ENCODE measurements around the gene ZSCAN5C.
"Not testable (repeated sequence)": the region's sequence is repeated elsewhere in the genome, so short reads cannot be mapped to it uniquely, and the experiment has no call there.

Gene ZSCAN5C, protein sequence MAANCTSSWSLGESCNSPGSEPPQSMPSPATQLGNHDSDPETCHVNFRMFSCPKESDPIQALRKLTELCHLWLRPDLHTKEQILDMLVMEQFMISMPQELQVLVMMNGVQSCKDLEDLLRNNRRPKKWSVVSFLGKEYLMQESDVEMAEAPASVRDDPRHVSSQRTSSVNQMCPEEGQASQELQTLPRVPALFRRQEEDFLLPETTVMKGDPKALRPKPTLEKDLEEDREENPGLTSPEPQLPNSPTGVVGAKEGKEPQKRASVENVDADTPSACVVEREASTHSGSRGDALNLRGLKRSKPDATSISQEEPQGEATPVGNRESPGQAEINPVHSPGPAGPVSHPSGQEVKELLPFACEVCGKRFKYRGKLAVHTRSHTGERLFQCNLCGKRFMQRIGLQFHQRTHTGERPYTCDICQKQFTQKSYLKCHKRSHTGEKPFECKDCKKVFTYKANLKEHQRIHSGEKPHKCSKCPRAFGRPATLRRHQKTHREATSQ

GRCh38 chr19:56201973-56202372, at the start of gene ZSCAN5C:
ZSCAN5C (plus strand) TSS chr19:56202273; CDS start chr19:56205914, 3,641 bp downstream.
- FAIRE-seq: no peak

DNA sequence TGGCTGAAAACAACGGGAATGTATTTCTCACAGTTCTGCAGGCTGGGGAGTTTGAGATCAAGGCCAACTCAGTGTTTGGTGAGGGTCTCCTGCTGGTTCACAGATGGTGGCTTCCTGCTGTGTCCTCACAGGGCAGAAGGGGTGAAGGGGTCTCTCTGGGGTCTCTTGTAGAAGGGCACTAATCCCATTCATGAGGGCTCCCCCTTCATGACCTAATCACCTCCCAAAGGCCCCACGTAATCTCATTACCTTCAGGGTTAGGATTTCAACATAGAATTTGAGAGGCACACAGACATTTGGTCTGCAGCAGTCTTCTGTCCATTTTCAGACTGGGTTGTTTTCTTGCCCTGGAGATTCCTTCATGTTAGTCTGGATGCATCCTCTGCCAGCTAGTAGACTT, 49.4 kb upstream of the ZSCAN5C start:
- FAIRE-seq: no peak

DNA sequence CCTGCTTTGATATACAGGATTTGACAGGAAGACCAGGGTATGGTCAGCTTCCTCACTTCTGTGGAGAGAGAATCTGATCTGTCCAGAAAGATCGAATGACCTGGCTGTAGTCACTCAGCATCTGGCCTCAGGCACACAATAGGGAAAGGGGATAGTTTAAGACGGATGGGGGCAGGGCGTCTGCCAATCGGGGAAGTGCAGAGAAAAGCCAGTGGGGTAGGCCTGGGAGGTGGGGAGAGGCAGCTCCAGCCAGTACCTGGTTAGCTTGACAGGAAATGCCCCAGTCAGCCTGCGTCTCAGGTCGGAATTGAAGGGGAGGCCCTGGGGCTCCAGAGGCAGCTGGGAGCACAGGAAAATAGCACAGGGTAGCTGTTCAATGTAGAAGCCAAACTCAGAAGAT, 48.6 kb upstream of the ZSCAN5C start:
- FAIRE-seq: no peak

GRCh38 chr19:56155124-56155687, 46.9 kb upstream of the ZSCAN5C start:
- no peak for FAIRE-seq

- no peak for FAIRE-seq
Observed at GRCh38 chr19:56156768-56157167, 45.3 kb upstream of the ZSCAN5C start.

- no peak for FAIRE-seq
Observed at GRCh38 chr19:56158170-56158757, 43.8 kb upstream of the ZSCAN5C start.

DNA sequence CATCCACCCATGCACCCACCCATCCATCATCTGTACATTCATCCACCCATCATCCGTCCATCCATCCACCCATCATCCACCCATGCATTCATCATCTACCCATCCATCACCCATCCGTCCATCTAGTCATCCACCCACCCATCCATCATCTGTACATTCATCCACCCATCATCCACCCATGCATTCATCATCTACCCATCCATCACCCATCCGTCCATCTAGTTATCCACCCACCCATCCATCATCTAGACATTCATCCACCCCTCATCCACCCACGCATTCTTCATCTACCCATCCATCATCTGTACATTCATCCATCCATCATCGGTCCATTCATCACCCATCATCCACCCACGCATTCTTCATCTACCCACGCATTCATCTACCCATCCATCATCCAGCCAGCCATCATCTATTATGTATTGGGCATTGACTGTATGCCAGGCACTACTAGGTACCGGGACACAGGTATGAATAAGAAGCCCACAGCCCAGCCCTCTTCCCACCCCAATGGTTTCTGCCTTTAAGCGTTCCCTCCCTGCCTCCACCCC, 43.0 kb upstream of the ZSCAN5C start:
- no peak for FAIRE-seq

DNA sequence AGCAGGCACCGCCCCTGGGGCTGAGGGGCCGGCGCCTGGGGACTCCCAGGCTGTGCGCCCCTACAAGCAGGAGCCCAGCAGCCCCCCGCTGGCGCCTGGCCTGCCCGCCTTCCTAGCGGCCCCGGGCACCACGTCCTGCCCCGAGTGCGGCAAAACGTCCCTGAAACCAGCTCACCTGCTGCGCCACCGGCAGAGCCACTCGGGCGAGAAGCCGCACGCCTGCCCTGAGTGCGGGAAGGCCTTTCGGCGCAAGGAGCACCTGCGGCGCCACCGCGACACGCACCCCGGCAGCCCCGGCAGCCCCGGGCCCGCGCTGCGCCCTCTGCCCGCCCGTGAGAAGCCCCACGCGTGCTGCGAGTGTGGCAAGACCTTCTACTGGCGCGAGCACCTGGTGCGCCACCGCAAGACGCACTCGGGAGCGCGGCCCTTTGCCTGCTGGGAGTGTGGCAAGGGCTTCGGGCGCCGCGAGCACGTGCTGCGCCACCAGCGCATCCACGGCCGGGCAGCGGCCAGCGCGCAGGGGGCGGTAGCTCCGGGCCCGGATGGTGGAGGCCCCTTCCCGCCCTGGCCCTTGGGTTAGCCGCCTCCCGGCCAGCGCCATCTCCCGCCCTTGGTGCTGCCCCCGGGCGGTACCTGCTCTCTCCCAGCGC, 42.3 kb upstream of the ZSCAN5C start:
- FAIRE-seq: no peak

DNA sequence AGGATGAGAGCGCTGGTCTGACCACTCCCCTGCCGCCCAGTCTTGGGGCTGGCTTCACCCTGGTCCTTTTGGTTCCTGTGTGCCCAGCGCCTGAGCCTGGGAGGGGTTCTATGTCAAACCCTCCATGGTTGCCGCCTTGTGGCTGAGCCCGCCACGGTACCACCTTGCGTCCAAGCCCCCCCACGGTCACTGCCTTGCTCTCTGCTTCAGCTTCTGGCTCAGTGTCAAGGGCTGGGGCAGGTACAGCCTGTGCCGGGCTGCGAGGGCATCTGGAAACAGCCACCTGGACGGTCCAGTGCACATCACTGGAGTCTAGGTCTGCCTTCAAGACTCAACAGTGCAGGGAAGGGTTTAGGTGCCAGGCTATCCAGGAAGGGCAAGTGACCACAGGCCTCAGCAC, 40.5 kb upstream of the ZSCAN5C start:
- FAIRE-seq: no peak

DNA sequence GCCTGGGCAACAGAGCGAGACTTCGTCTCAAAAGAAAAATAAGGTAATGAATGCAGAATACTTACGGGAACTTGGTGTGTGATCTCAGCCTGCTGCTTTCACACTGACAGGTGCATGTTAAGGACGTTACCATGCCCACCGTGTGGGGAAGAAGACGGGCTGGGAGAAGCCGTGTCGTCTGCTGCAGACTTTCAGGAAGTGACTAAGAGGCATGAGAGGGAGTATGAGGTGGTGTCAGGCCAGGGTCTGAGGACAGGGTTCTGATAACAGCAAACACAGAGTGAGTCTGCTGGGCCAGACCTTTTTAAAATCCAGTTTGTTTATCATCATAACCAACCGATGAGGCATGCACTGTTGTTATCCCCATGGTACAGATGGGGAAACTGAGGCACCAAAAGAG, 39.8 kb upstream of the ZSCAN5C start:
- no peak for FAIRE-seq

GRCh38 chr19:56163097-56163496, 39.0 kb upstream of the ZSCAN5C start:
- FAIRE-seq: no peak

GRCh38 chr19:56167064-56167578, 35.0 kb upstream of the ZSCAN5C start:
- FAIRE-seq: no peak

- FAIRE-seq: peak; percentile 33
Observed at GRCh38 chr19:56170261-56170660, 31.8 kb upstream of the ZSCAN5C start.

- no peak for FAIRE-seq
Observed at GRCh38 chr19:56174086-56174485, 28.0 kb upstream of the ZSCAN5C start.

DNA sequence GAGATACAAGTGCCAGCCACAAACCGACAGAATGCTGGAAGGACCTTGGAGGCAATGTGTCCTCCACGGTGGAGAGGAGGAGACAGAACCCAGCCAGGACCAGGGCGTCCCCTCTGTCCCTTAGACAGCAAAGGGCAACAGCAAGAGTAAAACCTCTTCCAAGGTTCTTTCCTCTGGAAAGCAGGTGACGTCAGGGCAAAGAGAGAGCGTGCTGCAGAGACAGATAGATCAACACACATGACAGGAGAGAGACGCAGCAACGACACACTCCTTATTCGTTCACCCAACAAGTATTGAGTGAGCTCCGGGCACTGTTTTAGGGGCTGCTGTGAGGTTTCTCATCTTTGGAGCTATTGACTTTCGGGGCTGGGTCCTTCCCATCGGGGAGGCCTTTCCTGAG, 27.5 kb upstream of the ZSCAN5C start:
- no peak for FAIRE-seq

- not testable (repeated sequence) for FAIRE-seq
Observed at GRCh38 chr19:56175861-56176307, 26.2 kb upstream of the ZSCAN5C start, which contains the start of gene GALP. GALP (plus strand) TSS chr19:56176008; CDS start chr19:56177109, 1,101 bp downstream.

- not testable (repeated sequence) for FAIRE-seq
Observed at GRCh38 chr19:56176310-56176709, 25.8 kb upstream of the ZSCAN5C start.

- FAIRE-seq: no peak
Observed at GRCh38 chr19:56176881-56177280, 25.2 kb upstream of the ZSCAN5C start.

DNA sequence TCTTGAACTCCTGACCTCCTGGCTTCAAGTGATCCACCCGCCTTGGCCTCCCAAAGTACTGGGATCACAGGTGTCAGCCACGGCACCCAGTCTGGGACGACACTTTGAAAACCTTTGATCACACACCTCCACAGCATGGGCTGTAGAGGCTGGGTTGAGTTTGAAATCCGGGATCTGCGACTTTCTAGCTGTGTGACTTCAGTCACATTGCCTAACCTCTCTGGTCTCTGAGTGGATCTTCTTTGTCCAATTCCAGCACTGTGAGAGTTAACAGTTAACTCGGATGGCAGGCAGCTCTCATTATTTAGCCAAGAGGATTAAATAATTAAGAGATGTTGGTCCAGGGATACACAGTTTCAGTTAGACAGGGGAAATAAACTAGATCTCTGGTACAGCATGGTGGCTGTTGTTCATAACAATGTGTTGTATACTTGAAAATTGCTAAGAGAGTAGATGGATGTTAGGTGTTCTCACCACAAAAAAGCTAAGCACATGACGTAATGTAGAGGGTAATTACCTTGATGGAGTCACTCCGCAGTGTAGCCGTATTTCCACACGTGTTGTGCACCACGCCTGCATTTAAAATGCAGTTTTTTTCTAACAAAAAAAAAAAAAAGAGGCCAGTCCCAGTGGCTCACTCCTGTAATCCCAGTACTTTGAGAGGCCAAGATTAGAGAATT, 24.4 kb upstream of the ZSCAN5C start:
- FAIRE-seq: no peak

DNA sequence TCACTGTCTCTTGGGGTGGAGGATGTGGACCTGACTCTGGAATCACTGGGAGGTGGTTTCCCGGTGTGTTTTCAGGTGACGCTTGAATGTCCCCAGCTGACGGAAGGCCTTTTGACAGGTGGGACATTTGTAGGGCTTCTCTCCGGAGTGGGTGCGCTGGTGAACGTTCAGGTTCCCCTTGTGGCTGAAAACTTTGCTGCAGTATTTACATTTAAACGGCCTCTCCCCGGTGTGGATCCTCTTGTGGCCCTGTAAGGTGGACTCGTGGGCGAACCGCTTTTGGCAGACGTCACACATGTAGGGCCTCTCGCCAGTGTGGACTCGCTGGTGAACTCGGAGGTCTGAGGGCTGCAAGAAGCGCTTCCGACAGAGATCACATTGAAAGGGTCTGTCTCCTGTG, 12.3 kb upstream of the ZSCAN5C start:
- no peak for FAIRE-seq

DNA sequence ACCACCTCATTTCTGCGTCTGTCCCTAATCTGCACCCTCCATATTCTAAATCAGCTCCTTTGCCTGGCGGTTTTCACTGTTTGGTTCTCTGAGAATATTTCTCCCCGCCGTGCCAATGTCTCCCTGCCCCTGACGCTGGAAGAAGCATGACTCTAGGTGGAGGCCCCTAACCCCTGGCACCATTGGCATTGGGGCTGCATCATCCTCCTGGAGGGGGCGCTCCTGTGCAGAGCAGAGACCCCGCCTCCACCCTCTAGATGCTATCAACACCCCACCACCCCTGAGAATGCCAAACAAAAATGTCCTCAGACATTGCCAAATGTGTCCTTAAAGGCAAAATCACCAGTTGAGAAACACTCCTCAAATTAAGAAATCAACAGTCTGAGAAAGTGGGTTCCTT, 11.0 kb upstream of the ZSCAN5C start:
- FAIRE-seq: no peak

GRCh38 chr19:56191711-56192110, 10.4 kb upstream of the ZSCAN5C start:
- no peak for FAIRE-seq
